K562 (cell line): ENCODE data around the gene ZMIZ1. TPM values are rescaled to one million over a fixed set of nuclear protein-coding genes. Genes with fewer than 3 reads are reported as not detected.
A peak's percentile ranks its signal among the peaks of the same experiment; 100 is the strongest.

Experiments
- ATAC-seq: fragments of 200-7000 bp; cut with Tn5 transposase; 3 replicates; pipeline ENCODE4 v1.9.1; 2020; ENCODE audit warnings: moderate library complexity
- BruUV-seq: library from RNA; stranded (reverse); fragments of 400-500 nt; replicated peaks from 2 replicates; lab custom pipeline; 2021; lab: Mats Ljungman, UMichigan
- CTCF ChIA-PET: fragments of 300-600 bp; formaldehyde crosslinking; extraction: SDS; loops from one replicate; lab custom pipeline; 2021; ENCODE audit warnings: low intra/inter-chr PET ratio; lab: Yijun Ruan, JAX
- POLR2A ChIA-PET: fragments of 300-600, 350-650 bp; sonication (Branson Sonifier 250); formaldehyde crosslinking; extraction: SDS; loops from one replicate; lab custom pipeline; 2021; ENCODE audit warnings: antibody characterized with exemption, inconsistent platforms; lab: Yijun Ruan, JAX
- DNase-seq, 4 experiments: peaks; one replicate each; pipeline versions ENCODE4 v3.0.0 to v3.0.0-alpha.2; 2011 to 2018; ENCODE audit warnings: low spot score in 3 of 4, mixed read lengths in 3 of 4; ENCODE audit errors: extremely low read depth in 1 of 4
- FAIRE-seq: peaks from 2 replicates; lab custom pipeline; 2011; peaks lifted over from hg19 to GRCh38; lab: Jason Lieb, UNC
- H2AFZ ChIP-seq: 2 replicates; pipeline ENCODE4 v1.6.0; 2011; ENCODE audit warnings: low read depth, low read length, control low read depth, inconsistent platforms
- H3K27ac ChIP-seq: fragments of 200-600 bp; 3 replicates; pipeline ENCODE4 v1.8.0; 2011; ENCODE audit warnings: low read depth, mild to moderate bottlenecking, control low read depth, inconsistent platforms, low read length, moderate library complexity, mixed read lengths; ENCODE audit errors: extremely low read depth
- H3K27me3 ChIP-seq, 2 experiments: fragments of 300-600 bp in 1 of 2; 2 replicates in 1 of 2; 3 replicates in 1 of 2; pipeline versions ENCODE4 v1.6.0 to v1.8.0; 2011; ENCODE audit warnings: inconsistent platforms in 2 of 2, low read length in 2 of 2, mild to moderate bottlenecking in 1 of 2, mixed read lengths in 1 of 2, moderate library complexity in 1 of 2; ENCODE audit not compliant: control insufficient read depth in 2 of 2, insufficient read depth in 2 of 2
- H3K36me3 ChIP-seq: fragments of 300-600 bp; 3 replicates; pipeline ENCODE4 v1.8.0; 2011; ENCODE audit warnings: mild to moderate bottlenecking, low read length, inconsistent platforms; ENCODE audit not compliant: control insufficient read depth, insufficient read depth
- H3K4me1 ChIP-seq, 2 experiments: fragments of 200-600 bp in 1 of 2; replicated peaks in 1 of 2; 2 replicates in 1 of 2; 3 replicates in 1 of 2; pipeline versions ENCODE4 v1.5.1 to v1.8.0; 2011; ENCODE audit warnings: inconsistent platforms in 2 of 2, low read length in 2 of 2, mild to moderate bottlenecking in 1 of 2, mixed read lengths in 1 of 2, moderate library complexity in 1 of 2; ENCODE audit not compliant: control insufficient read depth in 2 of 2, insufficient read depth in 2 of 2
- H3K4me2 ChIP-seq: 2 replicates; pipeline ENCODE4 v1.6.1; 2011; ENCODE audit warnings: low read length, control low read depth, inconsistent platforms, mixed read lengths; ENCODE audit not compliant: insufficient read depth
- H3K4me3 ChIP-seq: fragments of 200-600 bp; sonication (generic), shearing (Covaris generic); 2 replicates; pipeline ENCODE4 v1.5.1; 2016; ENCODE audit warnings: control low read depth, inconsistent platforms
- H3K79me2 ChIP-seq: fragments of 200-600 bp; 3 replicates; pipeline ENCODE4 v1.8.0; 2011; ENCODE audit warnings: low read length, inconsistent platforms; ENCODE audit not compliant: control insufficient read depth, insufficient read depth
- H3K9ac ChIP-seq, 2 experiments: 2 replicates each; pipeline versions ENCODE4 v1.6.0 to v1.6.1; 2011; ENCODE audit warnings: low read depth in 2 of 2, low read length in 2 of 2, control low read depth in 1 of 2, inconsistent platforms in 1 of 2, mild to moderate bottlenecking in 1 of 2, mixed read lengths in 1 of 2; ENCODE audit not compliant: insufficient read depth in 1 of 2
- H3K9me1 ChIP-seq: one replicate; pipeline ENCODE4 v1.6.0; 2011; ENCODE audit warnings: inconsistent platforms, mild to moderate bottlenecking, low read length, moderate library complexity; ENCODE audit not compliant: control insufficient read depth, insufficient read depth
- H3K9me3 ChIP-seq: replicated peaks from 2 replicates; pipeline ENCODE4 v1.5.1; 2011; ENCODE audit warnings: low read depth, low read length, inconsistent platforms; ENCODE audit not compliant: control insufficient read depth, insufficient read depth
- H4K20me1 ChIP-seq: replicated peaks from 2 replicates; pipeline ENCODE4 v1.6.1; 2011; ENCODE audit warnings: low read length, inconsistent platforms, mixed read lengths; ENCODE audit not compliant: control insufficient read depth, insufficient read depth
- ATF6 ChIP-seq: sonication (generic); formaldehyde crosslinking; IDR thresholded peaks from 2 replicates; pipeline ENCODE4 v1.4.0; 2020; ENCODE audit warnings: mild to moderate bottlenecking, missing genetic modification reagents
- BRD4 ChIP-seq: fragments of 200-600 bp; sonication (generic); IDR thresholded peaks from 2 replicates; pipeline ENCODE4 v1.6.1; 2017; ENCODE audit warnings: inconsistent platforms
- CBX1 ChIP-seq: sonication (generic); IDR thresholded peaks from 2 replicates; pipeline ENCODE4 v1.6.1; 2016; ENCODE audit warnings: antibody characterized with exemption, low read depth, mild to moderate bottlenecking
- CGGBP1 ChIP-seq: fragments of 250-450 bp; sonication (Bioruptor Pico); IDR thresholded peaks from 2 replicates; pipeline ENCODE4 v1.9.0; 2021; ENCODE audit warnings: mild to moderate bottlenecking
- DMBX1 ChIP-seq: fragments of 250-450 bp; sonication (Bioruptor Pico); IDR thresholded peaks from 2 replicates; pipeline ENCODE4 v1.8.0; 2022; ENCODE audit warnings: inconsistent platforms, mild to moderate bottlenecking, moderate library complexity, borderline replicate concordance
- HDAC3 ChIP-seq: fragments of 450-650 bp; IDR thresholded peaks from 2 replicates; pipeline ENCODE4 v1.6.1; 2018; ENCODE audit warnings: borderline replicate concordance, mild to moderate bottlenecking, moderate library complexity; ENCODE audit not compliant: partially characterized antibody
- KHSRP ChIP-seq: fragments of 450-650 bp; IDR thresholded peaks from 2 replicates; pipeline ENCODE4 v1.6.1; 2017
- KLF1 ChIP-seq: fragments of 450-650 bp; IDR thresholded peaks from 2 replicates; pipeline ENCODE4 v1.6.1; 2016; ENCODE audit warnings: missing genetic modification characterization, missing compliant biosample characterization
- NBN ChIP-seq: fragments of 450-650 bp; IDR thresholded peaks from 2 replicates; pipeline ENCODE4 v1.6.1; 2016; ENCODE audit warnings: low read depth, mild to moderate bottlenecking
- NFXL1 ChIP-seq: fragments of 450-650 bp; formaldehyde crosslinking; IDR thresholded peaks from 2 replicates; pipeline ENCODE4 v1.4.0; 2021; ENCODE audit warnings: mild to moderate bottlenecking
- TRIM28 ChIP-seq: fragments of 450-650 bp; IDR thresholded peaks from 2 replicates; pipeline ENCODE4 v1.6.1; 2017
- ZKSCAN1 ChIP-seq: fragments of 150-350 bp; IDR thresholded peaks from 2 replicates; pipeline ENCODE4 v1.6.1; 2016; ENCODE audit warnings: low read depth, low read length
- ZNF431 ChIP-seq: sonication (generic); formaldehyde crosslinking; IDR thresholded peaks from 2 replicates; pipeline ENCODE4 v1.8.0; 2022; ENCODE audit warnings: mild to moderate bottlenecking, missing genetic modification reagents
- ZSCAN32 ChIP-seq: fragments of 450-650 bp; formaldehyde crosslinking; IDR thresholded peaks from 2 replicates; pipeline ENCODE4 v1.4.0; 2020; ENCODE audit warnings: mild to moderate bottlenecking, moderate library complexity
- WGBS: fragments of 100-300 bp; shearing (Covaris generic); methylation state at CpG from one replicate; pipeline ENCODE4 v1.1.6; 2016; ENCODE audit warnings: low coverage, mixed read lengths; ENCODE audit not compliant: insufficient coverage; ENCODE audit errors: missing lambda C conversion rate; 5-methylcytosine and 5-hydroxymethylcytosine counted together
- in situ Hi-C: fragments of 300-500 bp; cut with MboI; formaldehyde crosslinking; loops from 4 replicates; pipeline ENCODE4 v1.15.0; 2018; ENCODE audit warnings: inconsistent platforms, mixed read lengths
- intact Hi-C: fragments of 100-400 bp; cut with micrococcal nuclease; formaldehyde crosslinking; loops from 2 replicates; pipeline ENCODE4 v1.14.2; 2022
- polyA plus RNA-seq, 8 experiments: library from polyadenylated mRNA; depleted of rRNA in 4 of 8; stranded (reverse) in 5 of 8; unstranded in 3 of 8; fragments of >200 nt; fragmentation: Nextera tagmentation in 2 of 8; fragmentation: Illumina TruSeq in 1 of 8; extraction: Ambion mirVana in 2 of 8; extraction: Trizol in 1 of 8; gene quantifications; 2 replicates each; pipeline versions ENCODE4 v1.2.1 to v1.2.3, GENCODE V29; 2011 to 2014; ENCODE audit warnings: inconsistent platforms in 1 of 8, missing spikeins in 1 of 8
- total RNA-seq, 7 experiments: library from RNA; depleted of rRNA in 6 of 7; stranded (reverse); fragments of >200 nt in 6 of 7; fragmentation: Illumina TruSeq in 2 of 7; extraction: Trizol in 2 of 7; gene quantifications; 2 replicates each; pipeline versions ENCODE4 v1.2.1 to v1.2.3, GENCODE V29; 2011 to 2021; ENCODE audit warnings: low replicate concordance in 1 of 7
- TF ChIP-seq, protein P1 (sequence below): fragments of 250-450 bp; sonication (Bioruptor Pico); IDR thresholded peaks from 2 replicates; pipeline ENCODE4 v1.5.0; 2021
- TF ChIP-seq, protein P2 (sequence below), 2 experiments: fragments of 450-650 bp in 1 of 2; sonication (generic) in 1 of 2; formaldehyde crosslinking in 1 of 2; IDR thresholded peaks in 1 of 2; conservative IDR thresholded peaks in 1 of 2; 2 replicates each; pipeline versions ENCODE4 v1.6.1 to v1.8.1; 2016 to 2023; ENCODE audit warnings: mild to moderate bottlenecking in 2 of 2, moderate library complexity in 2 of 2, inconsistent platforms in 1 of 2, missing genetic modification reagents in 1 of 2
- TF ChIP-seq, protein P3 (sequence below): fragments of 250-450 bp; sonication (Bioruptor Pico); IDR thresholded peaks from 2 replicates; pipeline ENCODE4 v1.8.0; 2021; ENCODE audit warnings: mild to moderate bottlenecking, moderate library complexity

Gene ZMIZ1
- total and polyA plus RNA-seq, 9 of the 15 experiments (the other 6 are each of a cell fraction or from before 2014, with no cell fraction given), result 1.0 to 37.3 (median 4.3) TPM

- Histone ChIP-seq H2AFZ (no peak overlapping the region), H3K9me3 (no peaks in the 10 kb centered on the region), H3K9me1 (peaks cover 4% of the 10 kb centered on the region), H3K9ac (no peak overlapping the region), H4K20me1 (no peaks in the 10 kb centered on the region), H3K79me2 (no peaks in the 10 kb centered on the region), H3K4me3 (no peak overlapping the region), H3K36me3 (no peaks in the 10 kb centered on the region), H3K27me3 (peaks cover 2 to 10% of the 10 kb centered on the region in 2 experiments; a peak in 1 of 5 replicates), H3K4me1 (peaks cover 16 to 30% of the 10 kb centered on the region in 2 experiments), H3K4me2 (0 out of 2 replicates have a peak overlapping the region, but pooled peaks have one; percentile 6), H3K27ac (no peak overlapping the region)
- ATAC-seq, result no peak
- DNase-seq, result peak in 1 of 4 experiments; percentile 52
- ChIA-PET POLR2A (interaction anchor here (0.6 to 0.7 kb wide), 2 partner anchors 398 to 1345 kb away, joined by 3 to 4 read pairs; no protein-coding TSS in a partner anchor), CTCF (interaction anchor here (0.6 kb wide), 1 partner anchor 37 kb away, joined by 3 read pairs; no protein-coding TSS in a partner anchor)
- no TSS peak for BruUV-seq
- peak; percentile 74 for FAIRE-seq
- 22% methylated on average over 5 of the region's 5 CpGs for WGBS
- in situ Hi-C loops, result no loop called here
- intact Hi-C loops, result no loop called here
- no peak for TF ChIP-seq TRIM28
- TF ChIP-seq HDAC3, result no peak
- no peak for TF ChIP-seq KLF1 (tag)
- no peak for TF ChIP-seq NBN
- TF ChIP-seq BRD4, result no peak
- no peak for TF ChIP-seq ZKSCAN1
- no peak for TF ChIP-seq KHSRP
- no peak for TF ChIP-seq CGGBP1 (CRISPR knock-in tag)
- TF ChIP-seq NFXL1 (CRISPR knock-in tag), result no peak
- no peak for TF ChIP-seq CBX1
- TF ChIP-seq DMBX1 (CRISPR knock-in tag), result no peak
- TF ChIP-seq, protein P1, sequence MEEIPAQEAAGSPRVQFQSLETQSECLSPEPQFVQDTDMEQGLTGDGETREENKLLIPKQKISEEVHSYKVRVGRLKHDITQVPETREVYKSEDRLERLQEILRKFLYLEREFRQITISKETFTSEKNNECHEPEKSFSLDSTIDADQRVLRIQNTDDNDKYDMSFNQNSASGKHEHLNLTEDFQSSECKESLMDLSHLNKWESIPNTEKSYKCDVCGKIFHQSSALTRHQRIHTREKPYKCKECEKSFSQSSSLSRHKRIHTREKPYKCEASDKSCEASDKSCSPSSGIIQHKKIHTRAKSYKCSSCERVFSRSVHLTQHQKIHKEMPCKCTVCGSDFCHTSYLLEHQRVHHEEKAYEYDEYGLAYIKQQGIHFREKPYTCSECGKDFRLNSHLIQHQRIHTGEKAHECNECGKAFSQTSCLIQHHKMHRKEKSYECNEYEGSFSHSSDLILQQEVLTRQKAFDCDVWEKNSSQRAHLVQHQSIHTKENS, result no peak
- no peak for TF ChIP-seq ZSCAN32
- TF ChIP-seq ZNF431, result no peak
- no peak for TF ChIP-seq ATF6 (CRISPR knock-in tag)
- TF ChIP-seq, protein P2, sequence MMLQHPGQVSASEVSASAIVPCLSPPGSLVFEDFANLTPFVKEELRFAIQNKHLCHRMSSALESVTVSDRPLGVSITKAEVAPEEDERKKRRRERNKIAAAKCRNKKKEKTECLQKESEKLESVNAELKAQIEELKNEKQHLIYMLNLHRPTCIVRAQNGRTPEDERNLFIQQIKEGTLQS (IDR thresholded peaks at IDR 0.05), result peak; percentile 63
- TF ChIP-seq, protein P2 (CRISPR knock-in tag; conservative IDR thresholded peaks at IDR 0.05), result no peak
- TF ChIP-seq, protein P3, sequence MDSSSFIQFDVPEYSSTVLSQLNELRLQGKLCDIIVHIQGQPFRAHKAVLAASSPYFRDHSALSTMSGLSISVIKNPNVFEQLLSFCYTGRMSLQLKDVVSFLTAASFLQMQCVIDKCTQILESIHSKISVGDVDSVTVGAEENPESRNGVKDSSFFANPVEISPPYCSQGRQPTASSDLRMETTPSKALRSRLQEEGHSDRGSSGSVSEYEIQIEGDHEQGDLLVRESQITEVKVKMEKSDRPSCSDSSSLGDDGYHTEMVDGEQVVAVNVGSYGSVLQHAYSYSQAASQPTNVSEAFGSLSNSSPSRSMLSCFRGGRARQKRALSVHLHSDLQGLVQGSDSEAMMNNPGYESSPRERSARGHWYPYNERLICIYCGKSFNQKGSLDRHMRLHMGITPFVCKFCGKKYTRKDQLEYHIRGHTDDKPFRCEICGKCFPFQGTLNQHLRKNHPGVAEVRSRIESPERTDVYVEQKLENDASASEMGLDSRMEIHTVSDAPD, result no peak
Observed at GRCh38 chr10:79031723-79032122, 37.0 kb upstream of the ZMIZ1 start.
